Sigmoid colon (tissue), 4 donors: Measurements from ENCODE around the gene FMO5.

ENCODE experiments used
- CTCF ChIP-seq, 4 experiments: fragments of 450-650 bp in 3 of 4; fragments of 200-600 bp in 1 of 4; IDR thresholded peaks; one replicate each; pipeline ENCODE4 v1.5.1; 2016 to 2019; ENCODE audit warnings: antibody characterized with exemption in 4 of 4, mild to moderate bottlenecking in 3 of 4, moderate library complexity in 2 of 4
- EP300 ChIP-seq, 4 donors: sonication (generic); formaldehyde crosslinking; IDR thresholded peaks; one replicate each; pipeline ENCODE4 v1.6.1; 2017; ENCODE audit warnings: antibody characterized with exemption in 4 of 4
- POLR2A ChIP-seq, 2 donors: fragments of 450-650 bp; IDR thresholded peaks; one replicate each; pipeline ENCODE4 v1.6.1; 2016; ENCODE audit warnings: antibody characterized with exemption in 2 of 2, mild to moderate bottlenecking in 2 of 2, moderate library complexity in 2 of 2
- POLR2AphosphoS5 ChIP-seq, 4 donors: sonication (generic); formaldehyde crosslinking; IDR thresholded peaks; one replicate each; pipeline ENCODE4 v1.6.1; 2017; ENCODE audit warnings: antibody characterized with exemption in 4 of 4

GRCh38 chr1:147241934-147242448 lies 16.9 kb upstream of the FMO5 start:
- TF ChIP-seq POLR2A (IDR thresholded peaks at IDR 0.05) (no peak), CTCF (IDR thresholded peaks at IDR 0.05) (no peak), POLR2AphosphoS5 (IDR thresholded peaks at IDR 0.05) (no peak), EP300 (IDR thresholded peaks at IDR 0.05) (no peak)
